ENCODE results near the gene EEF1AKMT1. TPM values are rescaled to one million over a fixed set of nuclear protein-coding genes. Genes with fewer than 3 reads are reported as not detected.

Gene EEF1AKMT1
- total RNA-seq, 2 donors from 2014 or later: 3.3 to 7.0 TPM

DNA sequence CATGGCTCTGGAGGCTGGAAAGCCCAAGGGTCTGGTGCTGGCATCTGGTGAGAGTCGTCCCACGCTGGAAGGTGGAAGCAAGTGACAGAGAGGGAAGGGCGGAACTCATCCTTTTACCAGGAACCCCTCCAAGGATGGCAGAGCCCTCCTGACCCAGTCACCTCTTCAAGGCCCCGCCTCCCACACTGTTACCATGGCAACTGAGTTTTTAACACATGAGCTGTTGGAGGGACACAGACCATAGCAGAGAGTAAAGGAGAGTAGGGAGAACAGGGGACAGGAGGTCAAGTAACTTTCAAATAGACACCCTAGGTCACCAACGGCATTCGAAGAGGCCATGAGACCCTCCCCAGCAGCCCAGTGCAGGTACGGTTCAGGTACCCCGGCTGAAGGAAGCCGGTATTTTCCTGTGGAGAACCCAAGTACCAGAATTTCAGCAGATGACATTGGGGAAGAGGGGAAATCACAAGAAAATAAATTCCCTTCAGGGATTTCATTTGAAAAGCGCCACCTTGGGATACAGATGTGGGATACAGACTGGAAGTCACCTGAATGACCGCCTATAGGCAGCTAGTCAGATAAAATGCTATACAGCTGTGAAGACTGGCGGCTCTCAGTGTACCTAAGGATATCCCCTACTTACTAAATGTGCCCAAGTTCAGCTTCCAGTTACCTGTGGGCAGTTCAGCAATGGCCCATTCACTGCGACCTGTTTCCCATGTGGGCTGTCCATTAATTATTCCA is 62.3 kb downstream of the EEF1AKMT1 start:
- no peaks in the 10 kb centered on the region for H3K9me3 ChIP-seq
- H3K4me3 ChIP-seq: no peak overlapping the region
- H3K27ac ChIP-seq: no peak overlapping the region
- no peaks in the 10 kb centered on the region for H3K27me3 ChIP-seq
- intact Hi-C loops (cut with DNase I): loop anchor here (10.0 kb wide), 1 partner anchor 113 kb away; no protein-coding TSS in a partner anchor
- no peak for DNase-seq
- no peaks in the 10 kb centered on the region for H3K36me3 ChIP-seq (replicated peaks in 1 of 2; ENCODE audit: insufficient read depth in 1 of 2, low read depth in 2 of 2)
- WGBS, 2 donors: 76 to 80% methylated on average over 13 of the region's 13 CpGs
- H3K4me1 ChIP-seq: peaks cover 14% of the 10 kb centered on the region
- ATAC-seq: no peak
- TF ChIP-seq POLR2A (IDR thresholded peaks at IDR 0.05): no peak

DNA sequence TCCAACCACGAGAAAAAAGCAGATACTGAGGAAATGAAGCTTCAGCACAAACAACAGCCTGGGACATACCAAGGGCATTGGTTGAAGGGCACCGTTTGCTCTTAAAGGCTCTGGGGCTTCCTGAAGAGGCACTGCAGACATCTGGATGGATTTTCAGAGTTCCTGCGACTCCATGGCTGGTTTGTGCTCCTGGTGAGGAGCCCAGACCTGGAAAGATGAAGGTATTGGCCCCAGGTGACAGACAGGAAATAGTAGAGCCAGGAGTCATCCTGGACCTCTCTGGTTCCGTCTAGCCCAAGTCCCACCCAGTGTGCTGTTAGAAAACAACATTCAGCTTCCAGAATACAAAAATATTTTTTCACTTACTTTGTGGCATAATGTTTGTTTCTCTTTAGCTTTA is 64.0 kb downstream of the EEF1AKMT1 start:
- no peak overlapping the region for H3K27ac ChIP-seq
- no peak overlapping the region for H3K4me3 ChIP-seq
- WGBS, 2 donors: 50 to 53% methylated on average over 4 of the region's 4 CpGs
- ATAC-seq: no peak
- no peaks in the 10 kb centered on the region for H3K36me3 ChIP-seq (replicated peaks in 1 of 2; ENCODE audit: insufficient read depth in 1 of 2, low read depth in 2 of 2)
- no peaks in the 10 kb centered on the region for H3K9me3 ChIP-seq
- no peak for DNase-seq
- peaks cover 14% of the 10 kb centered on the region for H3K4me1 ChIP-seq
- no peaks in the 10 kb centered on the region for H3K27me3 ChIP-seq
- intact Hi-C loops (cut with DNase I): loop anchor here (5.0 to 10.0 kb wide), 2 partner anchors 115 to 213 kb away; no protein-coding TSS in a partner anchor
- TF ChIP-seq, protein P1, sequence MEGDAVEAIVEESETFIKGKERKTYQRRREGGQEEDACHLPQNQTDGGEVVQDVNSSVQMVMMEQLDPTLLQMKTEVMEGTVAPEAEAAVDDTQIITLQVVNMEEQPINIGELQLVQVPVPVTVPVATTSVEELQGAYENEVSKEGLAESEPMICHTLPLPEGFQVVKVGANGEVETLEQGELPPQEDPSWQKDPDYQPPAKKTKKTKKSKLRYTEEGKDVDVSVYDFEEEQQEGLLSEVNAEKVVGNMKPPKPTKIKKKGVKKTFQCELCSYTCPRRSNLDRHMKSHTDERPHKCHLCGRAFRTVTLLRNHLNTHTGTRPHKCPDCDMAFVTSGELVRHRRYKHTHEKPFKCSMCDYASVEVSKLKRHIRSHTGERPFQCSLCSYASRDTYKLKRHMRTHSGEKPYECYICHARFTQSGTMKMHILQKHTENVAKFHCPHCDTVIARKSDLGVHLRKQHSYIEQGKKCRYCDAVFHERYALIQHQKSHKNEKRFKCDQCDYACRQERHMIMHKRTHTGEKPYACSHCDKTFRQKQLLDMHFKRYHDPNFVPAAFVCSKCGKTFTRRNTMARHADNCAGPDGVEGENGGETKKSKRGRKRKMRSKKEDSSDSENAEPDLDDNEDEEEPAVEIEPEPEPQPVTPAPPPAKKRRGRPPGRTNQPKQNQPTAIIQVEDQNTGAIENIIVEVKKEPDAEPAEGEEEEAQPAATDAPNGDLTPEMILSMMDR (IDR thresholded peaks at IDR 0.05): no peak
- no peak for TF ChIP-seq POLR2A (IDR thresholded peaks at IDR 0.05)

DNA sequence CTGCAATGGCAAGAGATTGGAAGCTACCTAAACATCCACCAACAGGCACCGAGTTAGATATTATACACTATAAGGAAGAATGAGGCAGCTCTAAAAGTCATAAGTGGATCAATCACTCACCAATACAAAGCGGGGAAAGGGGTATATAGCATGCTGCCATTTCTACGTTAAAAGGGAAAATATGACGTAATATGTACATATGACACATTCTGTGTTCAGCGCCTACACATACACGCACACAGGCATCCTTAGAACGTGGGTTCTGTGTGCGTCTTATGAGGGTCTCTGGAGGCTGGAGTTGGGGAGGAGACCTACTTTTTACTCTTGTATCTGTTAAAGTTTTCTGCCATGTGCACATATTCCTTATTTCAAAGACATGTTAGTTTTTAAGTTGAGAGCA is 64.4 kb downstream of the EEF1AKMT1 start:
- Histone ChIP-seq H3K36me3 (replicated peaks in 1 of 2; ENCODE audit: insufficient read depth in 1 of 2, low read depth in 2 of 2) (no peaks in the 10 kb centered on the region), H3K4me3 (no peak overlapping the region), H3K9me3 (no peaks in the 10 kb centered on the region), H3K4me1 (peaks cover 14% of the 10 kb centered on the region), H3K27me3 (no peaks in the 10 kb centered on the region), H3K27ac (no peak overlapping the region)
- TF ChIP-seq, protein P1 (IDR thresholded peaks at IDR 0.05): no peak
- TF ChIP-seq POLR2A (IDR thresholded peaks at IDR 0.05): no peak
- DNase-seq (no peak), ATAC-seq (no peak)
- intact Hi-C loops (cut with DNase I): loop anchor here (5.0 kb wide), 1 partner anchor 213 kb away; no protein-coding TSS in a partner anchor
- WGBS, 2 donors: 78 to 79% methylated on average over 8 of the region's 8 CpGs

DNA sequence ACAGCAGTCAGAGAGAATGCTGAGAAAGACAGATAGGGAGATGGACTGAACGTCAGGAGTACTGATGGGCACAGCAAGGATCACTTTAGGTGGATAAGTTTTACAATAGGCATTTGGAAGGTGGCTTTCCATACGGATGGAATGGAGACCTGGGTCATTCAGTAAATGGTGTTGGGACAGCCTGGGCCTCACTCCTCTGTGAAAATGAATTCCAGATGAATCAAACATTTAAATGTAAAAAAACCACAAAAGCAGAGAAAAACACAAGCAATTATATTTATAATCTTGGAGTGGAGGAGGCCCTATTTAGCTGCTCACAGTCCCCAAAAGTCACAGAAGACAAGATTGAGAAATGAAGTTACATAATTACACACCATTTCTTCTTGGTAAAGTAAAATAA is 65.5 kb downstream of the EEF1AKMT1 start:
- Histone ChIP-seq H3K27me3 (no peaks in the 10 kb centered on the region), H3K4me3 (no peak overlapping the region), H3K9me3 (no peaks in the 10 kb centered on the region), H3K27ac (no peak overlapping the region), H3K36me3 (replicated peaks in 1 of 2; ENCODE audit: insufficient read depth in 1 of 2, low read depth in 2 of 2) (no peaks in the 10 kb centered on the region), H3K4me1 (peaks cover 13% of the 10 kb centered on the region)
- intact Hi-C loops (cut with DNase I): loop anchor here (5.0 kb wide), 1 partner anchor 214 kb away; no protein-coding TSS in a partner anchor
- TF ChIP-seq POLR2A (IDR thresholded peaks at IDR 0.05): no peak
- TF ChIP-seq, protein P1 (IDR thresholded peaks at IDR 0.05): no peak
- 57 to 62% methylated on average over 2 of the region's 2 CpGs for WGBS, 2 donors
- no peak for ATAC-seq
- no peak for DNase-seq

DNA sequence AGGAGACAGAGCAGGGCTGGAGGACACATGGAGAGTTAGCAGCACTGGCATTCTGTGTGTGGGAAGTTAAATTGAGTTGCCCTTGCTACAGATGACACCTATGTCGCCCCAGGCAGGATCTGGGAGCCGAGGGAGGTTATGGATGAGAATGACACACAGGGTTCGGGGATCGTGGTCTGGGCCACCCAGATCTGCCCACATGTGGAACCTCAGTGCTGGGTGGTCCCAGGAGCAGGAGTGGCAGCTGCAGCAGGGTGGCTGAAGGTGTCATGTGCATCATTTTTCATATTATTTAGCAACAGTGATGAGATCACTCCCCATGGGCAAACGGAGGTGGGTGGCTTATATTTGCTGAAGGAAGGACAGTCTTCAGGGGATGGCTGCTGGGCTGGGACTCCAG is 67.1 kb downstream of the EEF1AKMT1 start:
- Histone ChIP-seq H3K4me1 (peaks cover 15% of the 10 kb centered on the region), H3K4me3 (no peak overlapping the region), H3K27me3 (no peaks in the 10 kb centered on the region), H3K27ac (no peak overlapping the region), H3K36me3 (replicated peaks in 1 of 2; ENCODE audit: insufficient read depth in 1 of 2, low read depth in 2 of 2) (no peaks in the 10 kb centered on the region), H3K9me3 (no peaks in the 10 kb centered on the region)
- intact Hi-C loops (cut with DNase I): loop anchor here (5.0 kb wide), 1 partner anchor 216 kb away; no protein-coding TSS in a partner anchor
- no peak for ATAC-seq
- DNase-seq: no peak
- TF ChIP-seq, protein P1 (IDR thresholded peaks at IDR 0.05): no peak
- no peak for TF ChIP-seq POLR2A (IDR thresholded peaks at IDR 0.05)
- WGBS, 2 donors: 83 to 86% methylated on average over 5 of the region's 5 CpGs
